ENCODE data around the gene PPM1J.

DNA sequence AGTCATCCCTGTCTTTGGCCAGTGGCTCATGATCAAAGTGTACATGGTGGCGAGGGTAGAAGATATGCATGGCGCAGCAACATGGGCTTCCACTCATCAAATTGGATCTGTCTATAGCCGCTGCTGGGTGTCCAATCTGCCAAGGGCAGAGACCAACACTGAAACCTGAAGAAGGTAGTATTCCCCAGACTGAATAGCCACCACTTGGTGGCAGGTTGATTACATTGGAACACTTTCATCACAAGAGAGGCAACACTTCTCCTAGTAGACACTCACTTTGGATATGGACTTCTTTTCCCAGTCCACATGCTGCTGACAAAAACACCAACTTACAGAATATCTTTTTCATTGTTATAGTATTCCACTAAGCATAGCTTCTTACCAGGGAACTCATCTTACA, 22.4 kb upstream of the PPM1J start:
- TF ChIP-seq, protein P1, sequence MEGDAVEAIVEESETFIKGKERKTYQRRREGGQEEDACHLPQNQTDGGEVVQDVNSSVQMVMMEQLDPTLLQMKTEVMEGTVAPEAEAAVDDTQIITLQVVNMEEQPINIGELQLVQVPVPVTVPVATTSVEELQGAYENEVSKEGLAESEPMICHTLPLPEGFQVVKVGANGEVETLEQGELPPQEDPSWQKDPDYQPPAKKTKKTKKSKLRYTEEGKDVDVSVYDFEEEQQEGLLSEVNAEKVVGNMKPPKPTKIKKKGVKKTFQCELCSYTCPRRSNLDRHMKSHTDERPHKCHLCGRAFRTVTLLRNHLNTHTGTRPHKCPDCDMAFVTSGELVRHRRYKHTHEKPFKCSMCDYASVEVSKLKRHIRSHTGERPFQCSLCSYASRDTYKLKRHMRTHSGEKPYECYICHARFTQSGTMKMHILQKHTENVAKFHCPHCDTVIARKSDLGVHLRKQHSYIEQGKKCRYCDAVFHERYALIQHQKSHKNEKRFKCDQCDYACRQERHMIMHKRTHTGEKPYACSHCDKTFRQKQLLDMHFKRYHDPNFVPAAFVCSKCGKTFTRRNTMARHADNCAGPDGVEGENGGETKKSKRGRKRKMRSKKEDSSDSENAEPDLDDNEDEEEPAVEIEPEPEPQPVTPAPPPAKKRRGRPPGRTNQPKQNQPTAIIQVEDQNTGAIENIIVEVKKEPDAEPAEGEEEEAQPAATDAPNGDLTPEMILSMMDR (conservative IDR thresholded peaks at IDR 0.05; ENCODE audit: low read depth, low read length) = no peak
- TF ChIP-seq EZH2 (IDR thresholded peaks at IDR 0.05; ENCODE audit: borderline replicate concordance, low read depth, low read length, poor library complexity, severe bottlenecking) = no peak
